Tracheal epithelial cell (primary cell): ENCODE results near the gene UBASH3B. TPM values are rescaled to one million over a fixed set of nuclear protein-coding genes. Genes with fewer than 3 reads are reported as not detected.

Experiments used
- total RNA-seq: library from RNA; depleted of rRNA; stranded (reverse); fragments of >200 nt; gene quantifications from 2 replicates; pipeline ENCODE4 v1.2.1, GENCODE V29; 2014

UBASH3B gene
- total RNA-seq, result 10.0 and 16.1 TPM in 2 replicates

GRCh38 chr11:122655527-122656072, at the start of gene UBASH3B:
UBASH3B (plus strand) TSS chr11:122655722; CDS start chr11:122656050, 328 bp downstream.

Other genes starting within 250 kb of the UBASH3B start
- gene CRTAM, start 182.8 kb downstream of the UBASH3B start, total RNA-seq, result 0.96 TPM in 1 of 2 replicates, not detected in the other
- 1.4 and 1.5 TPM in 2 replicates for gene JHY, start 227.0 kb downstream of the UBASH3B start, total RNA-seq